Sigmoid colon (tissue), 7 donors: ENCODE results near the gene KIDINS220. TPM values are rescaled to one million over a fixed set of nuclear protein-coding genes. Genes with fewer than 3 reads are reported as not detected.
A peak's percentile ranks its signal among the peaks of the same experiment; 100 is the strongest.

ENCODE experiments used
- DNase-seq: peaks from one replicate; pipeline ENCODE4 v3.0.0-alpha.2; 2019
- H3K27ac ChIP-seq, 4 donors: fragments of 200-600 bp; sonication (generic); one replicate each; pipeline ENCODE4 v1.5.1; 2016 to 2019; ENCODE audit warnings: mild to moderate bottlenecking in 1 of 4
- H3K27me3 ChIP-seq, 3 donors: fragments of 200-600 bp; sonication (generic); one replicate each; pipeline ENCODE4 v1.5.1; 2019; ENCODE audit warnings: mild to moderate bottlenecking in 1 of 3
- H3K36me3 ChIP-seq, 4 donors: fragments of 200-600 bp; sonication (generic); one replicate each; pipeline ENCODE4 v1.5.1; 2016 to 2019
- H3K4me1 ChIP-seq, 4 donors: fragments of 200-600 bp; sonication (generic); one replicate each; pipeline ENCODE4 v1.5.1; 2017 to 2019
- H3K4me3 ChIP-seq, 4 donors: fragments of 200-600 bp; sonication (generic); one replicate each; pipeline ENCODE4 v1.5.1; 2017 to 2019; ENCODE audit warnings: mild to moderate bottlenecking in 2 of 4, moderate library complexity in 1 of 4
- H3K9me3 ChIP-seq, 4 donors: fragments of 200-600 bp in 3 of 4; sonication (generic) in 3 of 4; one replicate each; pipeline versions ENCODE4 v1.5.1 to v1.6.1; 2013 to 2019
- EP300 ChIP-seq, 4 donors: sonication (generic); formaldehyde crosslinking; IDR thresholded peaks; one replicate each; pipeline ENCODE4 v1.6.1; 2017; ENCODE audit warnings: antibody characterized with exemption in 4 of 4
- POLR2A ChIP-seq, 2 donors: fragments of 450-650 bp; IDR thresholded peaks; one replicate each; pipeline ENCODE4 v1.6.1; 2016; ENCODE audit warnings: antibody characterized with exemption in 2 of 2, mild to moderate bottlenecking in 2 of 2, moderate library complexity in 2 of 2
- POLR2AphosphoS5 ChIP-seq, 4 donors: sonication (generic); formaldehyde crosslinking; IDR thresholded peaks; one replicate each; pipeline ENCODE4 v1.6.1; 2017; ENCODE audit warnings: antibody characterized with exemption in 4 of 4
- WGBS, 2 donors: extraction: QIAGEN DNeasy Blood & Tissue Kit; methylation state at CpG; one replicate each; pipeline ENCODE4 v1.1.7; 2013; 5-methylcytosine and 5-hydroxymethylcytosine counted together
- intact Hi-C: fragments of 100-400 bp; cut with DNase I; formaldehyde crosslinking; loops from one replicate; pipeline ENCODE4 v1.15.1; 2023
- polyA plus RNA-seq, 3 donors: library from polyadenylated mRNA; stranded (reverse); fragments of 200-250 nt; gene quantifications; one replicate each; pipeline ENCODE4 v1.2.3, GENCODE V29; 2013
- total RNA-seq, 4 donors: library from RNA; depleted of rRNA; stranded (reverse); fragments of >200 nt; gene quantifications; one replicate each; pipeline ENCODE4 v1.1.0, GENCODE V29; 2016
- TF ChIP-seq, protein P1 (sequence below), 4 experiments: fragments of 450-650 bp in 3 of 4; fragments of 200-600 bp in 1 of 4; IDR thresholded peaks; one replicate each; pipeline ENCODE4 v1.5.1; 2016 to 2019; ENCODE audit warnings: antibody characterized with exemption in 4 of 4, mild to moderate bottlenecking in 3 of 4, moderate library complexity in 2 of 4
- donor health status: healthy with polysubstance abuse.
- donor health status: Bipolar disorder and iron deficiency.
- donor health status: healthy.

The KIDINS220 gene
- total and polyA plus RNA-seq, 7 donors, result 3.0 to 111 (median 85.7) TPM

- no peak overlapping the region for H3K4me3 ChIP-seq
- H3K9me3 ChIP-seq, result no peaks in the 10 kb centered on the region
- peaks cover 0 to 58% (median 9%) of the 10 kb centered on the region in 4 donors for H3K36me3 ChIP-seq
- no peak for DNase-seq
- 98 to 99% methylated on average over 1 of the region's 1 CpG for WGBS, 2 donors
- TF ChIP-seq POLR2A (IDR thresholded peaks at IDR 0.05) (no peak), POLR2AphosphoS5 (IDR thresholded peaks at IDR 0.05) (no peak), EP300 (IDR thresholded peaks at IDR 0.05) (no peak)
- TF ChIP-seq, protein P1, sequence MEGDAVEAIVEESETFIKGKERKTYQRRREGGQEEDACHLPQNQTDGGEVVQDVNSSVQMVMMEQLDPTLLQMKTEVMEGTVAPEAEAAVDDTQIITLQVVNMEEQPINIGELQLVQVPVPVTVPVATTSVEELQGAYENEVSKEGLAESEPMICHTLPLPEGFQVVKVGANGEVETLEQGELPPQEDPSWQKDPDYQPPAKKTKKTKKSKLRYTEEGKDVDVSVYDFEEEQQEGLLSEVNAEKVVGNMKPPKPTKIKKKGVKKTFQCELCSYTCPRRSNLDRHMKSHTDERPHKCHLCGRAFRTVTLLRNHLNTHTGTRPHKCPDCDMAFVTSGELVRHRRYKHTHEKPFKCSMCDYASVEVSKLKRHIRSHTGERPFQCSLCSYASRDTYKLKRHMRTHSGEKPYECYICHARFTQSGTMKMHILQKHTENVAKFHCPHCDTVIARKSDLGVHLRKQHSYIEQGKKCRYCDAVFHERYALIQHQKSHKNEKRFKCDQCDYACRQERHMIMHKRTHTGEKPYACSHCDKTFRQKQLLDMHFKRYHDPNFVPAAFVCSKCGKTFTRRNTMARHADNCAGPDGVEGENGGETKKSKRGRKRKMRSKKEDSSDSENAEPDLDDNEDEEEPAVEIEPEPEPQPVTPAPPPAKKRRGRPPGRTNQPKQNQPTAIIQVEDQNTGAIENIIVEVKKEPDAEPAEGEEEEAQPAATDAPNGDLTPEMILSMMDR (IDR thresholded peaks at IDR 0.05), result no peak
- H3K4me1 ChIP-seq, result peaks cover 0 to 28% (median 21%) of the 10 kb centered on the region in 4 donors
- intact Hi-C loops, result no loop called here
- H3K27ac ChIP-seq, result no peak overlapping the region
- H3K27me3 ChIP-seq, result no peaks in the 10 kb centered on the region
Measured at GRCh38 chr2:8817221-8817620, 20.2 kb downstream of the KIDINS220 start.

DNA sequence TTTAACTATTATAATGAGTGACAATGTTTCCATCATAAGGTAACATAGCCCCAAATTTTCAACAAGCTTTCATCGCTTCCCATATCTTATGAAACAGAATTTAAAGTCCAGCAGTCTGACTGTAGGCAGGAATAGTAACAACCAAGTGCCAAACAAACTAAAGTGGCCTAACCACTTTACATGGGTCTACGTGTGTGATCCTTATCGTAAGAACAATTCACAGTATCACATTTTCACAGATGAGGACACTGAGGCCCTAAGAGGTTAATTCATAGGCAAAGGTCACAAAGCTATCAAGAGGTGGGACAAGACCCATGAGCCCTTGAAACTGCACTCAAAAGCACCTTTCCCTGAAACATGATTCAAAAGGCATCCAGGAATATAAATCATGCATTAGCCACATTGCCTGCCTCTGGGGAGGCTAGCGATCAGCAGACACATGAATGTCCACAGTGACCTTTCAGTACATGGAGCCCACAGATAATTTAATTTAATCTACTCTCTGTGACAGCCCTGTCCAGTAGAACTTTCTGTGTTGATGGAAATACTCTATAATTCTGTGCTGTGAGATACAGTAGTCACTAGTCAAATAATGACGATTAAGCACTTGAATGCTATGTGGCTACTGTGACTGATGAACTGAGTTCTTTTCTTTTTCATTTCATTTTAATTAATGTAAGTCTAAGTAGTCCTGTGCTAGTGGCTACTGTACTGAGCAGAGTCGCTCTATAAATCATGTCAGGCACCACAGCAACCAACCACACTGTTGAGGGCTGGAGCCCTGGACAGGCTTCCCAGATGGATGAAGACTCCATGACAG, 30.3 kb downstream of the KIDINS220 start:
- DNase-seq, result no peak
- Histone ChIP-seq H3K9me3 (no peaks in the 10 kb centered on the region), H3K27me3 (no peaks in the 10 kb centered on the region), H3K4me1 (peaks cover 0 to 29% (median 27%) of the 10 kb centered on the region in 4 donors), H3K36me3 (peaks cover 31 to 83% (median 42%) of the 10 kb centered on the region in 4 donors), H3K4me3 (no peak overlapping the region), H3K27ac (no peak overlapping the region)
- intact Hi-C loops, result no loop called here
- WGBS, 2 donors, result 96 to 97% methylated on average over 6 of the region's 6 CpGs
- no peak for TF ChIP-seq POLR2AphosphoS5 (IDR thresholded peaks at IDR 0.05)
- TF ChIP-seq, protein P1 (IDR thresholded peaks at IDR 0.05), result no peak
- TF ChIP-seq EP300 (IDR thresholded peaks at IDR 0.05), result no peak
- TF ChIP-seq POLR2A (IDR thresholded peaks at IDR 0.05), result no peak

GRCh38 chr2:8805278-8806210, 31.9 kb downstream of the KIDINS220 start:
- H3K9me3 ChIP-seq, result no peaks in the 10 kb centered on the region

DNA sequence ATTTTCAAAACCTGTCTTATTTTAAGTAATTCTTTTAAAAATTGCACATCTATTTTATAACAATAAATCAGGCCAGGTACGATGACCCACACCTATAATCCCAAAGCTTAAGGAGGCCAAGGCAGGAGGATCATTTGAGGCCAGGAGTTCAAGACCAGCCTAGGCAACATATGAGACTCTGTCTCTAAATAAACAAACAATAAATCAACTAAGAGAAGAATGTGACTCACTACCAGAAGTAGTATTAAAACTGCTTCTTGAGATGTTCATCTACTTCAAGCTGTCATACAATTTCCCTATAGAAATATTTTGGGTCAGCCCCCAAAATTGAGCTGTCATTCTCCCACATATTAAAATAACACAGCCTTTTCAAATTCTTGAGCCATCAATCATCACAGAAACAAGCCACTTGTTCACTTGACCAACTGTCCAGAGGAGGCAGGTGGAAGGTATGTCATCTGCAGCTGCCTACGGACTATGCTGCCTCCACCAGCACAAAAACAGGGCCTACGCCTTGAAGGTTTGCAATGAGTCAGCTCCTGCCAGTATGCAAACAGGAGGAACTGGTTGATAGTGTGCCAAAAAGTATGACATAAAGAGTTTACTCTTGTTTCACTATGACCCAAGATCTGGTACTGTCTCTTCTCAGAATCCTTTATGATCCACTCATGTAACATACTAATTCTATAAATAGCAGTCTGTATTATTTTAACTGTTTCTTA, 33.6 kb downstream of the KIDINS220 start:
- Histone ChIP-seq H3K27ac (peak overlapping the region in 2 of 4 donors; percentile 52 to 56), H3K36me3 (peaks cover 5 to 74% (median 26%) of the 10 kb centered on the region in 4 donors), H3K27me3 (no peaks in the 10 kb centered on the region), H3K4me1 (peaks cover 0 to 29% (median 27%) of the 10 kb centered on the region in 4 donors), H3K4me3 (no peak overlapping the region), H3K9me3 (no peaks in the 10 kb centered on the region)
- 32 to 64% methylated on average over 3 of the region's 3 CpGs for WGBS, 2 donors
- TF ChIP-seq EP300 (IDR thresholded peaks at IDR 0.05), result peak in 1 of 4 donors; percentile 25
- no peak for TF ChIP-seq POLR2A (IDR thresholded peaks at IDR 0.05)
- TF ChIP-seq POLR2AphosphoS5 (IDR thresholded peaks at IDR 0.05), result peak in 3 of 4 donors; percentile 11 to 50 (median 25)
- TF ChIP-seq, protein P1 (IDR thresholded peaks at IDR 0.05), result no peak
- DNase-seq, result no peak
- intact Hi-C loops, result no loop called here

More at GRCh38 chr2:8805278-8806210, 31.9 kb downstream of the KIDINS220 start:
- Histone ChIP-seq H3K27ac (peak overlapping the region in 2 of 4 donors; percentile 5 to 56), H3K4me1 (peaks cover 0 to 29% (median 27%) of the 10 kb centered on the region in 4 donors), H3K36me3 (peaks cover 21 to 83% (median 37%) of the 10 kb centered on the region in 4 donors), H3K4me3 (no peak overlapping the region), H3K27me3 (no peaks in the 10 kb centered on the region)
- no peak for DNase-seq
- 78 to 81% methylated on average over 6 of the region's 6 CpGs for whole genome bisulfite sequencing, 2 donors
- intact Hi-C loops, result no loop called here
- no peak for TF ChIP-seq POLR2A (IDR thresholded peaks at IDR 0.05)
- TF ChIP-seq, protein P1 (IDR thresholded peaks at IDR 0.05), result no peak
- TF ChIP-seq EP300 (IDR thresholded peaks at IDR 0.05), result no peak
- no peak for TF ChIP-seq POLR2AphosphoS5 (IDR thresholded peaks at IDR 0.05)
